HEK293 (cell line): ENCODE measurements around the gene SLC25A6.
A peak's percentile ranks its signal among the peaks of the same experiment; 100 is the strongest.

Experiments used
- CTCF ChIA-PET: fragments of 350-600 bp; formaldehyde crosslinking; extraction: SDS; loops from one replicate; lab custom pipeline; 2021; ENCODE audit warnings: antibody characterized with exemption; lab: Yijun Ruan, JAX
- POLR2A ChIA-PET: fragments of 300-600 bp; formaldehyde crosslinking; extraction: SDS; loops from one replicate; lab custom pipeline; 2020; ENCODE audit warnings: antibody characterized with exemption, inconsistent platforms; lab: Yijun Ruan, JAX
- H3K27ac ChIP-seq: fragments of 200-500 bp; sonication (Bioruptor generic); 2 replicates; pipeline ENCODE4 v1.5.1; 2014; ENCODE audit warnings: low read depth, low read length, control low read depth, inconsistent platforms; ENCODE audit errors: extremely low read depth
- H3K36me3 ChIP-seq, 2 experiments: fragments of 200-500 bp in 1 of 2; sonication (Bioruptor generic) in 1 of 2; 1 replicate in 1 of 2; 2 replicates in 1 of 2; pipeline ENCODE4 v1.5.1; 2014 to 2017; ENCODE audit warnings: inconsistent platforms in 2 of 2, low read length in 2 of 2; ENCODE audit not compliant: control insufficient read depth in 2 of 2, insufficient read depth in 1 of 2
- H3K4me1 ChIP-seq: fragments of 200-500 bp; sonication (Bioruptor generic); 2 replicates; pipeline ENCODE4 v1.5.1; 2014; ENCODE audit warnings: mild to moderate bottlenecking, low read length, inconsistent platforms; ENCODE audit not compliant: control insufficient read depth, insufficient read depth
- H3K4me3 ChIP-seq: 2 replicates; pipeline ENCODE4 v1.5.1; 2011; ENCODE audit warnings: low read depth, mild to moderate bottlenecking, control low read depth, low read length, moderate library complexity
- H3K9me3 ChIP-seq: fragments of 200-500 bp; sonication (Bioruptor generic); 2 replicates; pipeline ENCODE4 v1.5.1; 2014; ENCODE audit warnings: low read depth, low read length, inconsistent platforms; ENCODE audit not compliant: control insufficient read depth, insufficient read depth
- BCL11B ChIP-seq: fragments of 450-650 bp; formaldehyde crosslinking; IDR thresholded peaks from 2 replicates; pipeline ENCODE4 v1.5.1; 2016; ENCODE audit warnings: low read depth, missing biosample characterization, missing genetic modification characterization
- KLF1 ChIP-seq: fragments of 450-650 bp; formaldehyde crosslinking; IDR thresholded peaks from 2 replicates; pipeline ENCODE4 v1.5.1; 2016; ENCODE audit warnings: missing biosample characterization, missing genetic modification characterization
- KLF9 ChIP-seq: fragments of 450-650 bp; formaldehyde crosslinking; IDR thresholded peaks from 2 replicates; pipeline ENCODE4 v1.5.1; 2016; ENCODE audit warnings: missing biosample characterization, missing genetic modification characterization, low read depth
- TCF7L2 ChIP-seq: IDR thresholded peaks from 2 replicates; pipeline ENCODE4 v1.6.1; 2011; ENCODE audit warnings: low read depth, mild to moderate bottlenecking, inconsistent platforms, low read length, moderate library complexity, borderline replicate concordance
- ZIC2 ChIP-seq: fragments of 450-650 bp; formaldehyde crosslinking; IDR thresholded peaks from 2 replicates; pipeline ENCODE4 v1.5.1; 2016; ENCODE audit warnings: missing biosample characterization, missing genetic modification characterization
- ZNF121 ChIP-seq: fragments of 450-650 bp; formaldehyde crosslinking; IDR thresholded peaks from 2 replicates; pipeline ENCODE4 v1.5.1; 2016; ENCODE audit warnings: missing biosample characterization, missing genetic modification characterization
- ZNF138 ChIP-seq: fragments of 450-650 bp; formaldehyde crosslinking; IDR thresholded peaks from 2 replicates; pipeline ENCODE4 v1.5.1; 2016; ENCODE audit warnings: missing biosample characterization, missing genetic modification characterization, borderline replicate concordance
- ZNF19 ChIP-seq: fragments of 450-650 bp; formaldehyde crosslinking; IDR thresholded peaks from 2 replicates; pipeline ENCODE4; 2016; ENCODE audit warnings: missing biosample characterization, missing genetic modification characterization, low read depth
- ZNF221 ChIP-seq: fragments of 450-650 bp; formaldehyde crosslinking; IDR thresholded peaks from 2 replicates; pipeline ENCODE4 v1.5.1; 2017; ENCODE audit warnings: missing biosample characterization, missing genetic modification characterization, borderline replicate concordance
- ZNF266 ChIP-seq: fragments of 450-650 bp; formaldehyde crosslinking; IDR thresholded peaks from 2 replicates; pipeline ENCODE4 v1.5.1; 2016; ENCODE audit warnings: missing biosample characterization, missing genetic modification characterization, low read depth
- ZNF274 ChIP-seq, 2 experiments: fragments of 200-500 bp in 1 of 2; fragments of 450-650 bp in 1 of 2; sonication (Bioruptor generic) in 1 of 2; formaldehyde crosslinking in 1 of 2; IDR thresholded peaks; 2 replicates each; pipeline versions ENCODE4 v1.5.1 to v1.6.1; 2014 to 2016; ENCODE audit warnings: borderline replicate concordance in 1 of 2, inconsistent platforms in 1 of 2, low read length in 1 of 2, missing biosample characterization in 1 of 2, missing genetic modification characterization in 1 of 2
- ZNF341 ChIP-seq: fragments of 450-650 bp; formaldehyde crosslinking; IDR thresholded peaks from 2 replicates; pipeline ENCODE4; 2016; ENCODE audit warnings: low read depth, missing biosample characterization, missing genetic modification characterization
- ZNF404 ChIP-seq: fragments of 450-650 bp; formaldehyde crosslinking; IDR thresholded peaks from 2 replicates; pipeline ENCODE4 v1.5.1; 2017; ENCODE audit warnings: missing biosample characterization, missing genetic modification characterization
- ZNF510 ChIP-seq: fragments of 450-650 bp; formaldehyde crosslinking; IDR thresholded peaks from 2 replicates; pipeline ENCODE4 v1.5.1; 2018; ENCODE audit warnings: mild to moderate bottlenecking, missing genetic modification characterization, missing biosample characterization; ENCODE audit not compliant: insufficient replicate concordance
- ZNF529 ChIP-seq: fragments of 450-650 bp; formaldehyde crosslinking; IDR thresholded peaks from 2 replicates; pipeline ENCODE4 v1.5.1; 2017; ENCODE audit warnings: missing genetic modification characterization, missing biosample characterization; ENCODE audit not compliant: insufficient replicate concordance
- TF ChIP-seq, protein P1 (sequence below): IDR thresholded peaks from 2 replicates; pipeline ENCODE4 v1.6.1; 2011; ENCODE audit warnings: mild to moderate bottlenecking, low read depth, low read length, borderline replicate concordance
- TF ChIP-seq, protein P2 (sequence below): fragments of 450-650 bp; formaldehyde crosslinking; IDR thresholded peaks from 2 replicates; pipeline ENCODE4 v1.5.1; 2016; ENCODE audit warnings: missing biosample characterization, missing genetic modification characterization
- TF ChIP-seq, protein P3 (sequence below): fragments of 450-650 bp; formaldehyde crosslinking; IDR thresholded peaks from 2 replicates; pipeline ENCODE4 v1.5.1; 2016; ENCODE audit warnings: missing biosample characterization, missing genetic modification characterization, low read depth

The SLC25A6 gene

DNA sequence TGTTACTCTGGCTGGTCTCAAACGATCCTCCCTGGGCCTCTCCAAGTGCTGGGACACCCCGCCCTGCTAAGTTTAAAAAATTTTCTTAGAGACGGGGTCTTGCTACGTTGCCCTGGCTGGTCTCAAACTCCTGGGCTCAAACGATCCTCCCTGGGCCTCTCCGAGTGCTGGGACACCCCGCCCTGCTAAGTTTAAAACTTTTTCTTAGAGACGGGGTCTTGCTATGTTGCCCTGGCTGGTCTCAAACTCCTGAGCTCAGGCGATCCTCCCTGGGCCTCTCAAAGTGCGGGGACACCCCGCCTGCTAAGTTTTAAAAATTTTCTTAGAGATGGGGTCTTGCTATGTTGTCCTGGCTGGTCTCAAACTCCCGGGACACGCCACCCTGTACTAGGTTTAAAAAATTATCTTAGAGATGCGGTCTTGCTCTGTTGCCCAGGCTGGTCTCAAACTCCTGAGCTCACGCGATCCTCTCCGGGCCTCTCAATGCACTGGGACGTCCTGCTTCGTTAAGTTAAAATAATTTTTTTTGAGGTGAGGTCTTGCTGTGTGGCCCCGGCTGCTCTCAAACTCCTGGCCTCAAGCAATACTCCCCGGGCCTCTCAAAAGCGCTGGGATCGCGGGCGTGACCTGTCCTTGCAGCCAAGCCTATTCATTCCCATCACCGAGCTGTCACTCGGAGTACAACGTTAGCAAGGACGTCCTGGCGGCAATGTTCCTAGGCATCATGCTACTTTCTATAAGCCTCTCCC is 1.1 kb downstream of the SLC25A6 start:
- peak overlapping the region; percentile 99 for H3K27ac ChIP-seq
- H3K9me3 ChIP-seq = no peaks in the 10 kb centered on the region
- TF ChIP-seq ZNF121 (tag by site-specific recombination) = peak; percentile 84
- TF ChIP-seq ZNF19 = no peak
- POLR2A ChIA-PET = no interaction called here
- H3K4me1 ChIP-seq = peaks cover 3% of the 10 kb centered on the region
- CTCF ChIA-PET = no interaction called here
- H3K4me3 ChIP-seq = peak overlapping the region; percentile 100
- H3K36me3 ChIP-seq = peaks cover 50 to 70% of the 10 kb centered on the region in 2 experiments

DNA sequence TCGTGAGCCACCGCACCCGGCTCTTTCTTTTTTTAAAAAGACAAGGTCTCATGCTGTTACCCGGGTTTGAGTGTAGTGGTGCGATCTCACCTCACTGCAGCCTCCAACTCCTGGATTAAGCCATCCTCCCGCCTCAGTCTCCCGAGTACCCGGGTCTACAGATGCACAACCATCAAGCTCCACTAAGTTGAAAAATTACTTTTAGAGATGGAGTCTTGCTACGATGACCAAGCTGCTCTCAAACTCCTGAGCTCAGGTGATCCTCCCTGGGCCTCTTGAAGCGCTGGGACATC is 2.0 kb downstream of the SLC25A6 start:
- peaks cover 3% of the 10 kb centered on the region for H3K4me1 ChIP-seq
- CTCF ChIA-PET = no interaction called here
- H3K36me3 ChIP-seq = peaks cover 55 to 70% of the 10 kb centered on the region in 2 experiments
- TF ChIP-seq, protein P1, sequence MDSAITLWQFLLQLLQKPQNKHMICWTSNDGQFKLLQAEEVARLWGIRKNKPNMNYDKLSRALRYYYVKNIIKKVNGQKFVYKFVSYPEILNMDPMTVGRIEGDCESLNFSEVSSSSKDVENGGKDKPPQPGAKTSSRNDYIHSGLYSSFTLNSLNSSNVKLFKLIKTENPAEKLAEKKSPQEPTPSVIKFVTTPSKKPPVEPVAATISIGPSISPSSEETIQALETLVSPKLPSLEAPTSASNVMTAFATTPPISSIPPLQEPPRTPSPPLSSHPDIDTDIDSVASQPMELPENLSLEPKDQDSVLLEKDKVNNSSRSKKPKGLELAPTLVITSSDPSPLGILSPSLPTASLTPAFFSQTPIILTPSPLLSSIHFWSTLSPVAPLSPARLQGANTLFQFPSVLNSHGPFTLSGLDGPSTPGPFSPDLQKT = no peak
- TF ChIP-seq ZNF138 (tag by site-specific recombination) (no peak), KLF9 (no peak), TCF7L2 (no peak), ZIC2 (tag by site-specific recombination) (no peak), ZNF529 (tag by site-specific recombination) (no peak), ZNF274 (IDR thresholded peaks at IDR 0.05; ENCODE audit: low read length) (no peak), ZNF274 (tag by site-specific recombination; IDR thresholded peaks at IDR 0.05; ENCODE audit: borderline replicate concordance) (no peak), ZNF266 (tag by site-specific recombination) (no peak), ZNF221 (no peak)
- TF ChIP-seq, protein P2, sequence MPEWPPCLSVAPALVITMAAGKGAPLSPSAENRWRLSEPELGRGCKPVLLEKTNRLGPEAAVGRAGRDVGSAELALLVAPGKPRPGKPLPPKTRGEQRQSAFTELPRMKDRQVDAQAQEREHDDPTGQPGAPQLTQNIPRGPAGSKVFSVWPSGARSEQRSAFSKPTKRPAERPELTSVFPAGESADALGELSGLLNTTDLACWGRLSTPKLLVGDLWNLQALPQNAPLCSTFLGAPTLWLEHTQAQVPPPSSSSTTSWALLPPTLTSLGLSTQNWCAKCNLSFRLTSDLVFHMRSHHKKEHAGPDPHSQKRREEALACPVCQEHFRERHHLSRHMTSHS (tag by site-specific recombination) = no peak
- H3K4me3 ChIP-seq = no peak overlapping the region
- no peak overlapping the region for H3K27ac ChIP-seq
- H3K9me3 ChIP-seq = no peaks in the 10 kb centered on the region
- POLR2A ChIA-PET = no interaction called here

DNA sequence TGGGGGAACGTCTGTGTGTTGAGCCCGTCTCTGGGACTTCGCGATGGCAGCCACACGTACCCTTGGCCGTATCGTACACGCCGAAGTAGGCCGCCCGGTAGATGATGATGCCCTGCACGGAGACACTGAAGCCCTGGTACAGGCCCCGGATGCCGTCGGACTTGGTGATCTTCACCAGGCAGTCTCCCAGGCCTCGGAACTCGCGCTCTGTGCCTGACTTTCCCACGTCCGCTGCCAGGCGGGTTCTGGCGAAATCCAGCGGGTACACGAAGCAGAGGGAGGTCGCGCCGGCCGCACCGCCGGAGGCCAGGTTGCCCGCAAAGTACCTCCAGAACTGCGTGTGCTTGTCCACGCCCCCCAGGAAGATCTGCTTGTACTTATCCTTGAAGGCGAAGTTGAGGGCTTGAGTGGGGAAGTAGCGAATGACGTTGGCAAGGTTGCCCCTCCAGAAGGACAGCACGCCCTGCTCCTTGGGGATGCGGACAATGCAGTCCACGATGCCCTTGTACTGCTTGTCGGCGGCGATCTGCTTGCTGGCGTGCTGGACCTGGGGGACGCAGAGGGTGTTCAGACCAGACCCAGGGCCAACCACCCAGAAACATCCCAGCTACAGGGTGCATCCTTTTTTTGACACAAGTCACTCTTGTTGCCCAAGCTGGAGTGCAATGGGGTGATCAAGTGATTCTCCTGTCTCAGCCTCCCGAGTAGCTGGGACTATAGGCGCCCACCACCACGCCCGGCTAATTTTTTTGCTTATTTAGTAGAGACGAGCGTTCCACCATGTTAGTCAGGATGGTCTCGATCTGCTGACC is 2.5 kb downstream of the SLC25A6 start:
- Histone ChIP-seq H3K4me1 (peaks cover 3% of the 10 kb centered on the region), H3K36me3 (peaks cover 59 to 69% of the 10 kb centered on the region in 2 experiments), H3K4me3 (no peak overlapping the region), H3K27ac (no peak overlapping the region), H3K9me3 (no peaks in the 10 kb centered on the region)
- CTCF ChIA-PET = no interaction called here
- TF ChIP-seq KLF1 (tag by site-specific recombination) (no peak), ZNF510 (tag by site-specific recombination) (no peak), BCL11B (tag by site-specific recombination) (no peak), ZNF404 (tag by site-specific recombination) (no peak), ZNF341 (tag by site-specific recombination) (no peak)
- TF ChIP-seq, protein P3, sequence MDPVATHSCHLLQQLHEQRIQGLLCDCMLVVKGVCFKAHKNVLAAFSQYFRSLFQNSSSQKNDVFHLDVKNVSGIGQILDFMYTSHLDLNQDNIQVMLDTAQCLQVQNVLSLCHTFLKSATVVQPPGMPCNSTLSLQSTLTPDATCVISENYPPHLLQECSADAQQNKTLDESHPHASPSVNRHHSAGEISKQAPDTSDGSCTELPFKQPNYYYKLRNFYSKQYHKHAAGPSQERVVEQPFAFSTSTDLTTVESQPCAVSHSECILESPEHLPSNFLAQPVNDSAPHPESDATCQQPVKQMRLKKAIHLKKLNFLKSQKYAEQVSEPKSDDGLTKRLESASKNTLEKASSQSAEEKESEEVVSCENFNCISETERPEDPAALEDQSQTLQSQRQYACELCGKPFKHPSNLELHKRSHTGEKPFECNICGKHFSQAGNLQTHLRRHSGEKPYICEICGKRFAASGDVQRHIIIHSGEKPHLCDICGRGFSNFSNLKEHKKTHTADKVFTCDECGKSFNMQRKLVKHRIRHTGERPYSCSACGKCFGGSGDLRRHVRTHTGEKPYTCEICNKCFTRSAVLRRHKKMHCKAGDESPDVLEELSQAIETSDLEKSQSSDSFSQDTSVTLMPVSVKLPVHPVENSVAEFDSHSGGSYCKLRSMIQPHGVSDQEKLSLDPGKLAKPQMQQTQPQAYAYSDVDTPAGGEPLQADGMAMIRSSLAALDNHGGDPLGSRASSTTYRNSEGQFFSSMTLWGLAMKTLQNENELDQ (tag by site-specific recombination) = no peak
- POLR2A ChIA-PET = no interaction called here
